Stimulated activated effector memory CD8-positive, alpha-beta T cell treated with anti-CD3 and anti-CD28 coated beads, Interleukin-12 subunit alpha, Interleukin-12 subunit beta, amount 100 ng/mL, for 72 hours (primary cell): Measurements from ENCODE around the gene ZNF460.
A peak's percentile ranks its signal among the peaks of the same experiment; 100 is the strongest.
"Not testable (repeated sequence)": the region's sequence is repeated elsewhere in the genome, so short reads cannot be mapped to it uniquely, and the experiment has no call there.

Experiments used
- ATAC-seq: fragments of 150-1000 bp; cut with Tn5 transposase; 2 replicates; pipeline ENCODE4 v1.10.0; 2021
- DNase-seq, 2 donors: peaks; one replicate each; pipeline ENCODE4 v3.0.0; 2021 to 2022; ENCODE audit warnings: low spot score in 2 of 2
- H3K27ac Mint-ChIP-seq: one replicate; pipeline ENCODE4 v1.8.0; 2022; ENCODE audit warnings: mild to moderate bottlenecking, mixed read lengths
- H3K36me3 Mint-ChIP-seq: one replicate; pipeline ENCODE4 v1.8.0; 2022; ENCODE audit warnings: mild to moderate bottlenecking, mixed read lengths
- H3K4me1 Mint-ChIP-seq: one replicate; pipeline ENCODE4 v1.8.0; 2022; ENCODE audit warnings: mixed read lengths
- H3K4me3 Mint-ChIP-seq: one replicate; pipeline ENCODE4 v1.8.0; 2022; ENCODE audit warnings: mild to moderate bottlenecking, mixed read lengths
- H3K9me3 Mint-ChIP-seq: one replicate; pipeline ENCODE4 v1.8.0; 2022; ENCODE audit warnings: mixed read lengths

ZNF460 gene

DNA sequence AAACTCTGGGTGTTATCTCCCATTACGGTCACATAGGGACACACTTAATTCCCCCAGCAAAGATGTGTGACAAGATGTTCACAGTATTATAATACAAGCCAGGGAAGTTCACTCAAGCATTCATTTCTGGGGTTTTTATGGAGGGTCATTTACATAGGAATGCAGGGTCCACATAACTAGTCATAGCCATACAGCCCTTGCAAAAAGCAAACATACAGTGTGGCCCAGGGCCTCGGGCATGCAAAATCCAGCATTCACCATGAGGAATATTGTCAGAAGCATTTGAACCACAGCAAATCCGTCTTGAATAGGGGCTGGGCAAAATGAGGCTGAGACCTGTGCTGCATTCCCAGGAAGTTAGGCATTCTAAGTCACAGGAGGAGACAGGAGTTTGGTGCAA lies 13.0 kb upstream of the ZNF460 start:
- Mint-ChIP-seq H3K36me3 (peaks cover 6% of the 10 kb centered on the region), H3K9me3 (peaks cover 11% of the 10 kb centered on the region), H3K4me1 (peaks cover 14% of the 10 kb centered on the region), H3K4me3 (no peak overlapping the region), H3K27ac (no peak overlapping the region)
- DNase-seq, result no peak
- no peak for ATAC-seq

- peak; percentile 79 for ATAC-seq
- H3K9me3 Mint-ChIP-seq, result peaks cover 8% of the 10 kb centered on the region
- peaks cover 14% of the 10 kb centered on the region for H3K4me1 Mint-ChIP-seq
Measured at GRCh38 chr19:57269515-57270250, 10.6 kb upstream of the ZNF460 start.

GRCh38 chr19:57271280-57271679 lies 9.0 kb upstream of the ZNF460 start:
- DNase-seq, result peak in 1 of 2 donors; percentile 36
- Mint-ChIP-seq H3K27ac (no peak overlapping the region), H3K4me3 (no peak overlapping the region), H3K9me3 (peaks cover 3% of the 10 kb centered on the region), H3K36me3 (peaks cover 25% of the 10 kb centered on the region), H3K4me1 (peaks cover 14% of the 10 kb centered on the region)
- no peak for ATAC-seq

More at GRCh38 chr19:57269515-57270250, 10.6 kb upstream of the ZNF460 start:
- Mint-ChIP-seq H3K4me3 (peak overlapping the region; percentile 4), H3K27ac (peak overlapping the region; percentile 63), H3K36me3 (peaks cover 14% of the 10 kb centered on the region)
- DNase-seq, result no peak

GRCh38 chr19:57273014-57273413 lies 7.3 kb upstream of the ZNF460 start:
- Mint-ChIP-seq H3K9me3 (no peaks in the 10 kb centered on the region), H3K4me3 (no peak overlapping the region), H3K4me1 (peaks cover 14% of the 10 kb centered on the region), H3K36me3 (peaks cover 28% of the 10 kb centered on the region), H3K27ac (peak overlapping the region; percentile 4)
- DNase-seq (no peak), ATAC-seq (no peak)

- Mint-ChIP-seq H3K4me1 (peaks cover 12% of the 10 kb centered on the region), H3K36me3 (peaks cover 25% of the 10 kb centered on the region), H3K4me3 (no peak overlapping the region), H3K27ac (no peak overlapping the region), H3K9me3 (no peaks in the 10 kb centered on the region)
- ATAC-seq (no peak), DNase-seq (peak in 1 of 2 donors; percentile 17)
Measured at GRCh38 chr19:57276430-57276829, 3.9 kb upstream of the ZNF460 start.

DNA sequence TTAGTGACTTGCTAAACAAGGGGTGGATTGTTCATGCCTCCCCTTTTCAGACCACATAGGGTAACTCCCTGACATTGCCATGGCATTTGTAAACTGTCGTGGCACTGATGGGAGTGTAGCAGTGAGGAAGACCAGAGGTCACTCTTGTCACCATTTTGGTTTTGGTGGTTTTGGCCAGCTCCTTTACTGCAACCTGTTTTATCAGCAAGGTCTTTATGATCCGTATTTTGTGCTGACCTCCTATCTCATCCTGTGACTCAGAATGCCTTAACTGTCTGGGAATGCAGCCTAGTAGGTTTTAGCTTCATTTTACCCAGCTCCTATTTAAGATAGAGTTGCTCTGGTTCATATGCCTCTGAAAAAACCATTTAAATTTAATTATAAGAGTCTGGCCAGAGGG lies 1.8 kb upstream of the ZNF460 start:
- not testable (repeated sequence) for H3K9me3 Mint-ChIP-seq, ATAC-seq, H3K27ac Mint-ChIP-seq, H3K4me3 Mint-ChIP-seq
- peak in 1 of 2 donors; percentile 45 for DNase-seq
- H3K4me1 Mint-ChIP-seq, result peaks cover 24% of the 10 kb centered on the region
- peaks cover 17% of the 10 kb centered on the region for H3K36me3 Mint-ChIP-seq

GRCh38 chr19:57279418-57280164 lies 694 bp upstream of the ZNF460 start:
- DNase-seq (peak; percentile 57 to 90), ATAC-seq (peak; percentile 82)
- Mint-ChIP-seq H3K27ac (no peak overlapping the region), H3K4me1 (peaks cover 33% of the 10 kb centered on the region), H3K4me3 (no peak overlapping the region), H3K36me3 (peaks cover 15% of the 10 kb centered on the region), H3K9me3 (no peaks in the 10 kb centered on the region)

DNA sequence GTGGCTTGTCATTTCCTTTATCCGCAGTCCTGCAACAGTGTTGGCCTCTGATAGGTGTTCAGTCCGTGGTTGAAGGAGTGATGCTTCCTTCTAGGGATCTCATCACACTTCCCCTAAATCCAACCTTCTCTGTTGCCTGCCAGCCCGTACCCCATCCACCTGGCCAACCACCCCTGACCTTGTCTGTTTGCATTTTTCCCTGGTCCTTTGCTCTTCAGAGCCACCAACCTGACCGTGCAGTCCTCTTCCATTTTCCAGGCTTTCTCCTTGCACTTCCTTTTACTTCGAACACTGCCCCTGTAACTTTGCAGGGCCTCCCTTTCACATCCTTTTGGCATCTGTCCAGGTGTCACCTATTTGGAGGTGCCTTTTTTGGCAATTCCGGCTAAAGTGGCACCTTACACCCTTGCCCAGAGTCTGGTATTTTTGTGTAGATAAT lies 696 bp downstream of the ZNF460 start:
- H3K36me3 Mint-ChIP-seq, result peaks cover 6% of the 10 kb centered on the region
- H3K9me3 Mint-ChIP-seq, result no peaks in the 10 kb centered on the region
- H3K4me1 Mint-ChIP-seq, result peaks cover 44% of the 10 kb centered on the region
- no peak overlapping the region for H3K27ac Mint-ChIP-seq
- H3K4me3 Mint-ChIP-seq, result no peak overlapping the region
- ATAC-seq, result no peak
- DNase-seq, result peak in 1 of 2 donors; percentile 50

DNA sequence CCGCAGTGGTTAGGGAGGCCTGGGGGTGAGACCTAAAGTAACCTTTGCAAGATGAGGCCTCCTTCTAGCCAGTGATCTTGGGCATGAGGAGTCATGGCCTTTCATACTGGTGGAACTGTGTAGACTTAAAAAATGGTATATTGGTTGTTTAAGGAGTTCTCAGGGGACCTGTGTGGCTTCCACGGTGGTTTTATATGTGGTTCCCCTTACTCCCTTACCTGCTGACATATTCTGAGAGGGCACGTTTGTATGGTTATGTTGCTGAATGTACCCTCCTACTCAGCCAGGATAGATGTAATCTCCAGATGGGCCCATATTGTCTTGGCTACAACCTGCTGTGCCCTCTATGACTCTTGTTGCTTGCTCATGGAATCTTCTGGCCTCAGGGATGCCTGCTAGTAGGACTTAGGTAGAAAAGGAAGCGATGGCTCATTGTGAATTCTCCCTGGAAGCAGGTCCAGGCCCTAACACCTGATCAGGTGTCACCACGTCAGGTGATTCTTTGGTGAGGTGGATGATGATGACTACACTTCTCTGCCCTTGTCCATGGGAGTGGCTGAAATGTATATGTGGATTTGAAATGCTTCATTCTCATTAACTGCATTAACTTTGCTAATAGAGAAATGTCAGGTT lies 1.8 kb downstream of the ZNF460 start:
- DNase-seq, result peak in 1 of 2 donors; percentile 55
- Mint-ChIP-seq H3K9me3 (no peaks in the 10 kb centered on the region), H3K4me3 (no peak overlapping the region), H3K4me1 (peaks cover 48% of the 10 kb centered on the region), H3K27ac (no peak overlapping the region), H3K36me3 (no peaks in the 10 kb centered on the region)
- peak; percentile 43 for ATAC-seq

DNA sequence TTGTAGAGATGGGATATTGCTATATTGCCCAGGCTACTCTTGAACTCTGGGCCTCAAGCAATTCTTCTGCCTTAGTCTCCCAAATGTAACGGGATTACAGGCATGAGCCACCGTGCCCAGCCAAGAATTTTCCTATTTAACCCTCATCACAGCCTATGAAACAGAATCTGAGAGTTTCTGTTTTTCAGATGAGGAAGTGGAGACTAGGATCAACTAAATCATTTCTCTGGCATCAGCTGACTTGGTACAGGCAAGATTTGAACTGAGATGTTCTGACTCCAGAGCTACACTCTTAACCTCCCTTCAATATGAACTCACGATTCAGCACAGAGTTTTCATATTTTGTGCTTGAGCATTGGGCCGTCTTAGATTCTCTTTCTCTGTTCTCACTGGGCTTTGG lies 8.1 kb downstream of the ZNF460 start:
- ATAC-seq (no peak), DNase-seq (no peak)
- Mint-ChIP-seq H3K4me1 (peaks cover 36% of the 10 kb centered on the region), H3K9me3 (peaks cover 11% of the 10 kb centered on the region), H3K36me3 (no peaks in the 10 kb centered on the region), H3K4me3 (no peak overlapping the region), H3K27ac (no peak overlapping the region)

DNA sequence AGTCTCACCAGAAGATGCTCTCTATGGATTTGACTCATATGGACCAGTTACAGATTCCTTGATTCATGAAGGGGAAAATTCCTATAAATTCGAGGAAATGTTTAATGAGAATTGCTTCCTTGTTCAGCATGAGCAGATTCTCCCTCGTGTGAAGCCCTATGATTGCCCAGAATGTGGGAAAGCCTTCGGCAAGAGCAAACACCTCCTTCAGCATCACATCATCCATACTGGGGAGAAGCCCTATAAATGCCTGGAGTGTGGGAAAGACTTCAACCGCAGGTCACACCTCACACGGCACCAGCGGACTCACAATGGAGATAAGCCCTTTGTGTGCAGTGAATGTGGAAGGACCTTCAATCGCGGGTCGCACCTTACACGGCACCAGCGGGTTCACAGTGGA lies 10.7 kb downstream of the ZNF460 start:
- H3K36me3 Mint-ChIP-seq, result no peaks in the 10 kb centered on the region
- no peak overlapping the region for H3K27ac Mint-ChIP-seq
- peaks cover 15% of the 10 kb centered on the region for H3K9me3 Mint-ChIP-seq
- no peak overlapping the region for H3K4me3 Mint-ChIP-seq
- ATAC-seq (no peak), DNase-seq (no peak)
- H3K4me1 Mint-ChIP-seq, result peaks cover 14% of the 10 kb centered on the region

- Mint-ChIP-seq H3K9me3 (peaks cover 19% of the 10 kb centered on the region), H3K4me3 (no peak overlapping the region), H3K36me3 (no peaks in the 10 kb centered on the region), H3K4me1 (peaks cover 17% of the 10 kb centered on the region), H3K27ac (no peak overlapping the region)
- ATAC-seq (no peak), DNase-seq (no peak)
Measured at GRCh38 chr19:57292547-57292946, 12.3 kb downstream of the ZNF460 start.

DNA sequence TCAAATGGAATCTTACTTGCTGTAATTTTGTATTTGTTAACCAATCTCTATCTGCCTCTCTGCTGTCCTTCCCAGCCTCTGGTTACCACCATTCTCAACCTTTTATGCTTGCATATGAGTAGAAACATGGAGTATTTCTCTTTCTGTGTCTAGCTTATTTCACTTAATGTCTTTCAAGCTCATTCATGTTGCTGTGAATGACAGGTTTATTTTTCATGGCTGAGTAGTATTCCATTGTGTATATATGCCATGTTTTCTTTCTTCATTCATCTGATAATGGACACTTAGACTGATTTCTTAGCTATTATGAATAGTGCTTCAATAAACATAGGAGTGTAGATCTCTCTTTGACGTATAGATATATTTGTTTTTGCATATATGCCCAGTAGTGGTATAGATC lies 13.4 kb downstream of the ZNF460 start:
- Mint-ChIP-seq H3K27ac (no peak overlapping the region), H3K4me1 (peaks cover 22% of the 10 kb centered on the region), H3K9me3 (peaks cover 25% of the 10 kb centered on the region), H3K4me3 (no peak overlapping the region), H3K36me3 (no peaks in the 10 kb centered on the region)
- DNase-seq, result no peak
- ATAC-seq, result no peak

DNA sequence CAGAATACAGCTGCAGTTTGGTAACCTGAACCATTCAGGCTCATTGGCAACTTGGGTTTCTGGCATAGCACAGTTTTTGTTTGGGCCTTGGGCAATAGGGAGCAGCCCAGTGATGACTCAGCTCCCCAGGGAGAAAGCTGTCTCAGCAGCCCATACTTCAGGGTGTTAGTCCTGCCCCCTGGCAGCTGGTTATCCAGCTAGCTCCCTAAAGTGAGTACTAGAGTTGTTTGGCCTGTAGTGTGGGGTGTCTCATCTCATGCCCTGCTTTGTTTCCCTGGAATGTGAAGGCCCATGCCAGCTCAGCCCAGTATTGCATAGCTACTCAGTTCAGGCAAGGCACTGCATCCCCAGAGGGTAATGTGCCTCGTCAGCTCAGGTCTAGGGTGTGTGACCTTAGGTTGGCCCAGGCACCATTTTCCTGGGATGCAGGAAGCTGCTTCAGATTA lies 21.8 kb downstream of the ZNF460 start:
- Mint-ChIP-seq H3K36me3 (no peaks in the 10 kb centered on the region), H3K9me3 (peaks cover 8% of the 10 kb centered on the region), H3K4me3 (no peak overlapping the region), H3K27ac (peak overlapping the region; percentile 37), H3K4me1 (peaks cover 8% of the 10 kb centered on the region)
- DNase-seq (peak in 1 of 2 donors; percentile 38), ATAC-seq (no peak)

- ATAC-seq (no peak), DNase-seq (no peak)
- peaks cover 3% of the 10 kb centered on the region for H3K4me1 Mint-ChIP-seq
- peak overlapping the region; percentile 37 for H3K27ac Mint-ChIP-seq
- no peaks in the 10 kb centered on the region for H3K36me3 Mint-ChIP-seq
- peaks cover 3% of the 10 kb centered on the region for H3K9me3 Mint-ChIP-seq
- H3K4me3 Mint-ChIP-seq, result no peak overlapping the region
Measured at GRCh38 chr19:57302727-57303401, 22.6 kb downstream of the ZNF460 start.
